OCI-LY7 (cell line): ENCODE measurements around the gene CD81.

Experiments
- CTCF ChIP-seq: fragments of 200-600 bp; sonication (generic); conservative IDR thresholded peaks from 2 replicates; pipeline ENCODE4 v1.5.1; 2014; ENCODE audit warnings: mild to moderate bottlenecking, antibody characterized with exemption, low read length, moderate library complexity, mixed read lengths
- EZH2phosphoT487 ChIP-seq: fragments of 200-600 bp; sonication (generic); IDR thresholded peaks from 2 replicates; pipeline ENCODE4 v1.6.1; 2018; ENCODE audit warnings: low read depth, borderline replicate concordance, mild to moderate bottlenecking, mixed run types, antibody characterized with exemption, low read length, moderate library complexity, mixed read lengths

- TF ChIP-seq CTCF: no peak
- no peak for TF ChIP-seq EZH2phosphoT487
Observed at GRCh38 chr11:2395211-2395730, 18.2 kb downstream of the CD81 start.
